ENCODE measurements around the gene SPATS2.

Gene SPATS2

GRCh38 chr12:49322708-49323523, 44.3 kb upstream of the SPATS2 start, which contains the start of gene TROAP:
Gene TROAP (plus strand): TSS chr12:49323255. CDS start chr12:49323609, 354 bp downstream.
- Histone ChIP-seq H3K36me3 (ENCODE audit: control insufficient read depth, low read length) (peaks cover 42% of the 10 kb centered on the region), H3K9me2 (replicated peaks; ENCODE audit: control insufficient read depth, low read length) (no peaks in the 10 kb centered on the region), H3F3A (ENCODE audit: control insufficient read depth, insufficient read depth) (no peaks in the 10 kb centered on the region), H3K4me1 (ENCODE audit: control insufficient read depth, low read length) (peaks cover 20% of the 10 kb centered on the region), H3K79me2 (ENCODE audit: control insufficient read depth, low read length) (peaks cover 23% of the 10 kb centered on the region), H3K27ac (ENCODE audit: low read depth, low read length) (peak within 1 kb of the TSS; percentile 45), H3K4me2 (ENCODE audit: low read length) (peak within 1 kb of the TSS; percentile 78), H3K4me3 (ENCODE audit: low read length) (peak within 1 kb of the TSS; percentile 87), H4K20me1 (ENCODE audit: control insufficient read depth, insufficient read depth, low read depth, low read length) (no peaks in the 10 kb centered on the region), H3K27me3 (ENCODE audit: control insufficient read depth, low read length) (no peaks in the 10 kb centered on the region), H3K9me3 (ENCODE audit: control insufficient read depth, insufficient read depth, low read length) (no peaks in the 10 kb centered on the region)
- TF ChIP-seq, protein P1, sequence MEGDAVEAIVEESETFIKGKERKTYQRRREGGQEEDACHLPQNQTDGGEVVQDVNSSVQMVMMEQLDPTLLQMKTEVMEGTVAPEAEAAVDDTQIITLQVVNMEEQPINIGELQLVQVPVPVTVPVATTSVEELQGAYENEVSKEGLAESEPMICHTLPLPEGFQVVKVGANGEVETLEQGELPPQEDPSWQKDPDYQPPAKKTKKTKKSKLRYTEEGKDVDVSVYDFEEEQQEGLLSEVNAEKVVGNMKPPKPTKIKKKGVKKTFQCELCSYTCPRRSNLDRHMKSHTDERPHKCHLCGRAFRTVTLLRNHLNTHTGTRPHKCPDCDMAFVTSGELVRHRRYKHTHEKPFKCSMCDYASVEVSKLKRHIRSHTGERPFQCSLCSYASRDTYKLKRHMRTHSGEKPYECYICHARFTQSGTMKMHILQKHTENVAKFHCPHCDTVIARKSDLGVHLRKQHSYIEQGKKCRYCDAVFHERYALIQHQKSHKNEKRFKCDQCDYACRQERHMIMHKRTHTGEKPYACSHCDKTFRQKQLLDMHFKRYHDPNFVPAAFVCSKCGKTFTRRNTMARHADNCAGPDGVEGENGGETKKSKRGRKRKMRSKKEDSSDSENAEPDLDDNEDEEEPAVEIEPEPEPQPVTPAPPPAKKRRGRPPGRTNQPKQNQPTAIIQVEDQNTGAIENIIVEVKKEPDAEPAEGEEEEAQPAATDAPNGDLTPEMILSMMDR (IDR thresholded peaks at IDR 0.05; ENCODE audit: low read depth, low read length, poor library complexity, severe bottlenecking) = no peak
- TF ChIP-seq EZH2phosphoT487 (IDR thresholded peaks at IDR 0.05; ENCODE audit: borderline replicate concordance, low read length) = no peak

- peaks cover 42% of the 10 kb centered on the region for H3K36me3 ChIP-seq (ENCODE audit: control insufficient read depth, low read length)
- TF ChIP-seq EZH2phosphoT487 (IDR thresholded peaks at IDR 0.05; ENCODE audit: borderline replicate concordance, low read length) = no peak
- TF ChIP-seq, protein P1 (IDR thresholded peaks at IDR 0.05; ENCODE audit: low read depth, low read length, poor library complexity, severe bottlenecking) = no peak
- H3K4me1 ChIP-seq (ENCODE audit: control insufficient read depth, low read length) = peaks cover 20% of the 10 kb centered on the region
- peak overlapping the region; percentile 87 for H3K4me3 ChIP-seq (ENCODE audit: low read length)
- no peaks in the 10 kb centered on the region for H3K9me3 ChIP-seq (ENCODE audit: control insufficient read depth, insufficient read depth, low read length)
- H3K79me2 ChIP-seq (ENCODE audit: control insufficient read depth, low read length) = peaks cover 23% of the 10 kb centered on the region
- peak overlapping the region; percentile 45 for H3K27ac ChIP-seq (ENCODE audit: low read depth, low read length)
- H3K9me2 ChIP-seq (replicated peaks; ENCODE audit: control insufficient read depth, low read length) = no peaks in the 10 kb centered on the region
- H3F3A ChIP-seq (ENCODE audit: control insufficient read depth, insufficient read depth) = no peaks in the 10 kb centered on the region
- H4K20me1 ChIP-seq (ENCODE audit: control insufficient read depth, insufficient read depth, low read depth, low read length) = no peaks in the 10 kb centered on the region
- peak overlapping the region; percentile 77 for H3K4me2 ChIP-seq (ENCODE audit: low read length)
- no peaks in the 10 kb centered on the region for H3K27me3 ChIP-seq (ENCODE audit: control insufficient read depth, low read length)
Measured at GRCh38 chr12:49323524-49324097, 43.7 kb upstream of the SPATS2 start.

GRCh38 chr12:49325606-49326005, 41.7 kb upstream of the SPATS2 start:
- Histone ChIP-seq H4K20me1 (ENCODE audit: control insufficient read depth, insufficient read depth, low read depth, low read length) (no peaks in the 10 kb centered on the region), H3K36me3 (ENCODE audit: control insufficient read depth, low read length) (peaks cover 60% of the 10 kb centered on the region), H3K79me2 (ENCODE audit: control insufficient read depth, low read length) (peaks cover 23% of the 10 kb centered on the region), H3K27me3 (ENCODE audit: control insufficient read depth, low read length) (no peaks in the 10 kb centered on the region), H3F3A (ENCODE audit: control insufficient read depth, insufficient read depth) (no peaks in the 10 kb centered on the region), H3K4me2 (ENCODE audit: low read length) (no peak overlapping the region), H3K9me2 (replicated peaks; ENCODE audit: control insufficient read depth, low read length) (no peaks in the 10 kb centered on the region), H3K4me1 (ENCODE audit: control insufficient read depth, low read length) (peaks cover 20% of the 10 kb centered on the region), H3K27ac (ENCODE audit: low read depth, low read length) (no peak overlapping the region), H3K9me3 (ENCODE audit: control insufficient read depth, insufficient read depth, low read length) (no peaks in the 10 kb centered on the region), H3K4me3 (ENCODE audit: low read length) (no peak overlapping the region)
- TF ChIP-seq, protein P1 (IDR thresholded peaks at IDR 0.05; ENCODE audit: low read depth, low read length, poor library complexity, severe bottlenecking) = no peak
- TF ChIP-seq EZH2phosphoT487 (IDR thresholded peaks at IDR 0.05; ENCODE audit: borderline replicate concordance, low read length) = no peak
